H1 (cell line): ENCODE measurements around the gene CANX.

Source experiments
- EZH2 ChIP-seq: fragments of 200-600 bp; sonication (generic); IDR thresholded peaks from 2 replicates; pipeline ENCODE4 v1.7.1; 2012; ENCODE audit warnings: low read depth, mild to moderate bottlenecking, moderate library complexity, low read length, inconsistent platforms; ENCODE audit not compliant: severe bottlenecking
- HDAC2 ChIP-seq, 2 experiments: fragments of 300-600 bp in 1 of 2; sonication (generic) in 1 of 2; IDR thresholded peaks; 2 replicates each; pipeline ENCODE4 v1.6.1; 2011 to 2012; ENCODE audit warnings: low read depth in 2 of 2, low read length in 2 of 2, mild to moderate bottlenecking in 2 of 2, moderate library complexity in 2 of 2, borderline replicate concordance in 1 of 2, inconsistent platforms in 1 of 2
- JUND ChIP-seq: IDR thresholded peaks from 2 replicates; pipeline ENCODE4 v1.6.1; 2011; ENCODE audit warnings: mild to moderate bottlenecking, improper control_type of control experiment, low read length
- KDM1A ChIP-seq: fragments of 200-600, 300-600 bp; sonication (generic); IDR thresholded peaks from 2 replicates; pipeline ENCODE4 v1.7.1; 2016; ENCODE audit warnings: mild to moderate bottlenecking, low read length, borderline replicate concordance

DNA sequence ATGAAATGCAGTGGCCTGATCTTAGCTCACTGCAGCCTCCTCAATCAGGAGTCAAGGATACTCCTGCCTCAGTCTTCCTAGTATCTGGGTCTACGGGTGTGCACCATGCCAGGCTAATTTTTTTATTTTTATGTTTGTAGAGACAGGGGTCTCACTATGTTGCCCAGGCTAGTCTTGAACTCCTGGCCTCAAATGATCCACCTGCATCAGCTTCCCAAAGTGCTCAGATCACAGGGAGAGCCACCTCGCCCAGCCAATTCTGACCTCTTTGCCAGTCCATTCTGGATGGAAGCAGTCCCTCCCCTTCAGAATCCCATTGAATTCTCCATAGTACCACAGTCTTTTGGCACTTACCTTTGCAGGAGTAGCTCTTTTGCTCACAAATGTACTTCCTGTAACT is 1.7 kb upstream of the CANX start:
- no peak for TF ChIP-seq KDM1A
- no peak for TF ChIP-seq JUND
- no peak for TF ChIP-seq EZH2
- TF ChIP-seq HDAC2 (IDR thresholded peaks at IDR 0.05; ENCODE audit: borderline replicate concordance in 1 of 2, low read depth in 2 of 2, low read length in 2 of 2): no peak
